HCT116 (cell line): Measurements from ENCODE around the gene ATXN2.

Experiments
- CTCF ChIP-seq, 3 experiments: fragments of 200-600 bp in 1 of 3; sonication (generic) in 1 of 3; IDR thresholded peaks in 2 of 3; conservative IDR thresholded peaks in 1 of 3; 2 replicates each; pipeline ENCODE4 v1.5.1; 2012 to 2017; ENCODE audit warnings: low read depth in 2 of 3, low read length in 2 of 3, antibody characterized with exemption in 1 of 3, borderline replicate concordance in 1 of 3, control low read depth in 1 of 3, mild to moderate bottlenecking in 1 of 3, mixed read lengths in 1 of 3, mixed run types in 1 of 3, moderate library complexity in 1 of 3; ENCODE audit not compliant: insufficient read depth in 1 of 3
- ELF1 ChIP-seq: IDR thresholded peaks from 2 replicates; pipeline ENCODE4 v1.6.1; 2012; ENCODE audit warnings: low read depth, borderline replicate concordance
- JUND ChIP-seq: IDR thresholded peaks from 2 replicates; pipeline ENCODE4 v1.6.1; 2012
- ZBTB33 ChIP-seq: IDR thresholded peaks from 2 replicates; pipeline ENCODE4 v1.6.1; 2011; ENCODE audit warnings: mild to moderate bottlenecking, low read length, moderate library complexity; ENCODE audit not compliant: insufficient replicate concordance; ENCODE audit errors: extremely low read depth

GRCh38 chr12:111424189-111424792 is 174.8 kb downstream of the ATXN2 start:
- TF ChIP-seq ZBTB33: no peak
- TF ChIP-seq CTCF (IDR thresholded peaks at IDR 0.05 in 2 of 3, conservative IDR thresholded peaks at IDR 0.05 in 1 of 3; ENCODE audit: borderline replicate concordance in 1 of 3, insufficient read depth in 1 of 3, low read depth in 2 of 3, low read length in 2 of 3): no peak
- no peak for TF ChIP-seq ELF1
- TF ChIP-seq JUND: no peak
